ENCODE measurements around the gene PRXL2C. TPM values are rescaled to one million over a fixed set of nuclear protein-coding genes. Genes with fewer than 3 reads are reported as not detected.

Gene PRXL2C
- total and polyA plus RNA-seq, 9 of the 15 experiments (the other 6 are each of a cell fraction or from before 2014, with no cell fraction given) = 3.6 to 15.3 (median 10.6) TPM

GRCh38 chr9:96651626-96652025 is 3.5 kb downstream of the PRXL2C start:
- Histone ChIP-seq H3K27me3 (ENCODE audit: control insufficient read depth in 2 of 2, insufficient read depth in 2 of 2, low read length in 2 of 2) (no peaks in the 10 kb centered on the region), H3K4me1 (replicated peaks in 1 of 2; ENCODE audit: control insufficient read depth in 2 of 2, insufficient read depth in 2 of 2, low read length in 2 of 2) (peaks cover 5 to 12% of the 10 kb centered on the region in 2 experiments; a peak in 4 of 5 replicates), H3K4me2 (ENCODE audit: insufficient read depth, low read length) (no peak overlapping the region), H2AFZ (ENCODE audit: low read depth, low read length) (no peak overlapping the region), H4K20me1 (replicated peaks; ENCODE audit: control insufficient read depth, insufficient read depth, low read length) (no peaks in the 10 kb centered on the region), H3K27ac (ENCODE audit: extremely low read depth, low read depth, low read length) (no peak overlapping the region), H3K4me3 (no peak overlapping the region), H3K9ac (ENCODE audit: insufficient read depth in 1 of 2, low read depth in 2 of 2, low read length in 2 of 2) (no peak overlapping the region), H3K79me2 (ENCODE audit: control insufficient read depth, insufficient read depth, low read length) (no peaks in the 10 kb centered on the region; the same call in 2 of the 3 replicates), H3K9me1 (ENCODE audit: control insufficient read depth, insufficient read depth, low read length) (no peaks in the 10 kb centered on the region), H3K36me3 (ENCODE audit: control insufficient read depth, insufficient read depth, low read length) (peaks cover 43% of the 10 kb centered on the region), H3K9me3 (replicated peaks; ENCODE audit: control insufficient read depth, insufficient read depth, low read depth, low read length) (no peaks in the 10 kb centered on the region)
- DNase-seq (ENCODE audit: extremely low read depth in 1 of 4, low spot score in 3 of 4) (no peak), FAIRE-seq (peak; percentile 74), ATAC-seq (no peak)
- POLR2A ChIA-PET = no interaction called here
- CTCF ChIA-PET (ENCODE audit: low intra/inter-chr PET ratio) = no interaction called here
- intact Hi-C loops (cut with micrococcal nuclease) (loop anchor here (5.0 to 10.0 kb wide), 2 partner anchors 57 to 209 kb away; no protein-coding TSS in a partner anchor), in situ Hi-C loops (cut with MboI) (loop anchor here (25.0 kb wide), 1 partner anchor 214 kb away; no protein-coding TSS in a partner anchor)
- BruUV-seq (replicated peaks) = no TSS peak
- peak in 1 of 3 experiments; percentile 59; a peak in 2 of 6 replicates for TF ChIP-seq CTCF (IDR thresholded peaks at IDR 0.05 in 2 of 3, conservative IDR thresholded peaks at IDR 0.05 in 1 of 3; ENCODE audit: insufficient read depth in 2 of 3, low read depth in 1 of 3, low read length in 3 of 3)
- no peak for TF ChIP-seq JUN (IDR thresholded peaks at IDR 0.05; ENCODE audit: borderline replicate concordance, low read depth, low read length)
- no peak for TF ChIP-seq JUN (CRISPR knock-in tag; IDR thresholded peaks at IDR 0.05; ENCODE audit: borderline replicate concordance)
- TF ChIP-seq RAD21 (CRISPR knock-in tag; conservative IDR thresholded peaks at IDR 0.05 in 1 of 2, IDR thresholded peaks at IDR 0.05 in 1 of 2) = peak in 1 of 2 experiments; percentile 71; a peak in 3 of 4 replicates
- TF ChIP-seq REST (IDR thresholded peaks at IDR 0.05; ENCODE audit: borderline replicate concordance) = peak; percentile 36; the same call in 1 of the 2 replicates
- TF ChIP-seq REST (CRISPR knock-in tag; IDR thresholded peaks at IDR 0.05; ENCODE audit: low read depth) = no peak
